Measurements from ENCODE around the gene ADORA1. TPM values are rescaled to one million over a fixed set of nuclear protein-coding genes. Genes with fewer than 3 reads are reported as not detected.
A peak's percentile ranks its signal among the peaks of the same experiment; 100 is the strongest.

The ADORA1 gene
- total RNA-seq, 1 donor from 2014 or later: 7.3 TPM

DNA sequence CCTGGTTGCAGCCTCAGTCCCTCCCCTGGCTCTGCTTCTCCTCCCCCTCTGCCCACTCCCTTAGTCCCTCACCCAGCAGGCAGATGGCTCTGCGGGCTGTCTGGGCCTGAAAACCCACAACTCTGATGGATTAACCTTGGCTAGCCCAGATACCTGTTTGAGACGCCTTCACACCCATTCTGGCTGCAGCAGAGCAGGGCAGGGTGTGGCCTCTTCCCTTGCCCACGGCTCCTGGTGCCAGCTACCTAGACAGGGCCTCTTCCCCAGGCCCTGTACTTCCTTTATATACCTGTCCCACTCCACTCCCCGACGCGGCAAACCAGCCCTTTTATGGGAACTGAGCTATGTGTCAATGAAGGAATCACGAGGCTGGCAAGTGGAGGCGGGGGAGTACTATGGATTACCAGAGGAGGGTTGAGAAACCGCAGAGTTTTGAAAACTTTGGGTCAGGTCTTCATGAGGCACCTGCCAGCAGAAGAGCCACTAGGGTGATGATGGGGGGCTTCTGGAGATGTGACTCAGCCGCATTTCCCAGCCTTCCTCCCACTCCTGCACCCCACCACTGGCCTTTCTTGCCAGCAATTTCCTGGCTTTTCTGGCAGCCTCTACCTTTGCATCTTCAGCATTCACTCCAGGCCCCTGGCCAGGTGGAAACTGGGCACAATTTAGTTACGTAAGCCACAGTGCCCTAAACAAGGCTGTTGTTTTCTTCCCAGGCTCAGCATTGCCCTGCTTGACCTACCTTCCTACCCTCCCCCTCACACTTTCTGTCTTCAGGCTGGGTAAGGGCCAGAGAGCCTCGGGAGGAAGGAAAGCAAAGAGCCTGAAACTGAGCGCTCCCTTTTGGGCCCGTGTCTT, 59.1 kb downstream of the ADORA1 start, which contains the start of gene CHI3L1:
TSS of gene CHI3L1 (minus strand) at position 259 of the 858 bp plus-strand sequence. CDS start at position 178, 81 bp downstream.
- DNase-seq (ENCODE audit: low spot score): no peak

DNA sequence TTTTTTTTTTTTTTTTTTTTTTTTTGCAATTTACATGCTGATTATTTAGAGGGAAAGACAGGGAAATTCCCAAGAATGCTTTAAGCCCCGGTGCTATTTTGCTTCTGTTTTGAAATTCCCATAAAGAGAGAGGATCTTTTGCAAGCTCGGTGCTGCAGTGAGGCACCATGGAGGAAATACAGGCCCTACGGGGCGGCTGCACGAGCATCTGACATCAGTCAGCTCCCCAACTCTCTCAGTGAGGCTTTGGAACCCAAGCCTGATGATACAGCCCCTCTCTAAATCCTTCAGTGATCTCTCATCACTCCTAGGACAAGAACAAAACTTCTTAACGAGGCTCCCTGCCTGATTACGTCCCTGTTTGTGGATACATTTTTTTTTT, 59.8 kb downstream of the ADORA1 start:
- DNase-seq (ENCODE audit: low spot score): no peak

DNA sequence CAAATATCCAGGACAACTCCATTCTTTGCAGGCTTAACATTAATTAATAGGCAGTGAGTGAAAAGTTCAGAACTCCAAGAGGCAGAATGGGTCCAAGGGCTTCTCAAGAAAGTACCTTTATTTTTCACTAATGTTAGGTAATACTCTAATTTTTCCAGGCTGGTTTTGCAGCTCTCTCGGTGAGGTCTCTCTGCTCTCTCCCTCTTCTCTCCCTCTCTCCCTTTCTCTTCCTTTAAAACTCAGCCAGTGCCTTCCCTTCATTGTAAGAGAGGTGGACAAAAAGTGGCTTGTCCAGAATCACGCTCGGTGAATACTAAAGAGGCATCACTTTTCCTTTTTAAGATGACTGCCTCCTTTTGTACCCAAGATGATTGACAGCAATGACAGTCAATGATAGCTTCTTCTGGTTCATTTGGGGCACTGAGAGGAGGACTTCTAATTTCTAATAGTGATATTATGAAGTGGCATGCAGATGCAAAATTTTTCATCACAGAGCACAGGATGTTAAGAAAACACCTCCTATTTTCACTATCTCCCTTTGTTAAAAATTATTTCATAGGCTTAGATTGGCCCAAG, 60.3 kb downstream of the ADORA1 start:
- no peak for DNase-seq (ENCODE audit: low spot score)

DNA sequence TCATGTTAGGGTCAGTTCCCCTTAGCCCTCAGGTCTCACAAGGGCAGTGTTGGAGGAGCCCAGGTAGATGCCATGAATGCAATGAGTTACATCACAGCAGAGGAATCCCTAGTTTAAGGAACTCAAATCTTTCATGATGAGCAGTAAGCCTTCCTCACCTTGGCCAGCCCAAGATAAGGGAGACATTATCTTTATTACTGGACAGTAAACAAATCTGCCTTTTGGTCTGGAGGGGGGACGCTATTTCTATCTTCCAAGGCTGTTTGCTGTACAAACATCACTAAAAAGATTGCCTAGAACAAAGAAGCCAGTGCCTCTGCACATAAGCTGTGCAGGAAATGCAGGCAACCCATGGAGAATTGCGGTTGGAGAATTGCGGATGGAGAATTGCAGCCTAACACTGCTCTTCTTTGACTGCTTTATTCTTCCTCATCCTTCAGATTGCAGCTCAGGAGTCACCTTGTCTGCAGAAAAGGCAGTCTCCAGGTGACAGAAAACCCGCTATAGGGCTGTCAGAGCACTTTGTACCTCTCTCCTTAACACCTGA, 61.2 kb downstream of the ADORA1 start:
- no peak for DNase-seq (ENCODE audit: low spot score)

DNA sequence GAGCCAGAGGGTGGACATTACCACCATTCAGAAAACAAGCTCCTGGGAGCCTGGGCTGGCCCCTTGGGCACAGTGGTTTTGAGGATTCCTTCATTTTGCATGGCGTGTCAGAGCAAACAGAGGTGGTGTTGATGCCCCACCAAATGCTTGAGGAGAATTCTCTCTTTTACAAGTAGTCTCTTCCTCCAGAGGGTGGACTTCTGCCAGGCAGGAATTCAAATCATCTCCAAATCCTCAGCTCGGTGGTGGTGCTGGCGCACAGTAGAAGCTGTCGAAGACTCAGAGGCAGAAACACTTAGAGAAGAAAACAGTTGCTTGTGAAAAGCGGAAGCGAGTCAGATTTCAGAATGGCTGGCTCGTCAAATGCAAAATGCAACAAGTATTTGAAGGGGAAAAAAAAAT, 62.4 kb downstream of the ADORA1 start:
- DNase-seq (ENCODE audit: low spot score): no peak

DNA sequence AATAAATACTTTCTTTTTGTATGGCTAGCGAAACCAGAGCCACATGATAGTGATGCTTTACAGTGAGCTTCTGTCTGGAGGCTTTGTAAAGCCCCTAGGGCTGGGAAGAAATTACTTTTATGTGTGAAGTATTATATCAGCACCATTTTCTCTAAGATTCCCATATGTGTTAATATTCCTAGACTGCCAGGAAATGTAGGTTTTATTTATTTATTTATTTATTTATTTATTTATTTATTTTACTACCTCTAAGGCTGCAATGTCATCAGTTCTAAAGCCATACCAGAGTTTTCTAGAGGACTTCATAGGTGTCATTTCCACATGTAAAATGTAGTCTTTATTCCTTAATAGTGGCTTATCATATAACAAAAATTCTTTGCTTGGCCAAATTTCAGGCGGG, 63.4 kb downstream of the ADORA1 start:
- no peak for DNase-seq (ENCODE audit: low spot score)

DNA sequence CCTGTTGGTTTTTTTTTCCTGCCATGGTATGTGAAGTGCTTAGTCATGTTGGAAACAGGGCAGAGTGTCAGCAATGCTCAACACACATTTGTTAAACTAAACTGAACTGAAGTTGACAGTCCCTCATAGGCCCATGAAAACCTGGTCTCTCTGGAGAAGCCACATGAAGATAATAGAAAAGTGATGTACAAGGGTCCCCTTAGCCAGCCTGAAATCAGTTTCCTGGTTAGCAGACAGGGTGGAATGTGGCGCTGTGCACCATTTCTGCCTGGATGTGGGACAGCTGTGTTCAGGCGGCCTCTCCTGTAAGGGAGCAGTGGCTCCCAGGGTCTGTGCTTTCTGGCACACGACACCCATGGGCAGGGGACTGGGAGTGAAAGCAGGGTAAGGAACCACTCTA, 68.8 kb downstream of the ADORA1 start:
- no peak for DNase-seq (ENCODE audit: low spot score)

DNA sequence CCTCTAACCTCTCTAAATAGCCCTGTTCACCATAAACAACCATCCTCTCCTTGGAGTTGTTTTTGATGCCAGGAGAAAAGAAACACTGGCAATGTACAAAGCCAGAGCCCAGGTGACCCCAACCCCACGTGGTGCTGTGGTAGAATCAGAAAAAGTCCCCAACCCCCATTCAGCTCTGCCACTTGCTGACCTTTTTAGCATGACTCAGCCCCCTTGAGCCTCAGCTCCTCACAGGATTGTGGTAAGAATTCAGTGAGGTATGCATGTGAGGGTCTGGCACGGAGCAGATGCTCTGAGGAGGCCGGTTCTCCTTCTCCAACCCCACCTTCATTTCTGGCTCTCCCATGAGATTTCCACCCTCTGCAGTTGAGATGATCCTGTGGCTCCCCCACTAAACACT, 70.1 kb downstream of the ADORA1 start:
- DNase-seq (ENCODE audit: low spot score): no peak

DNA sequence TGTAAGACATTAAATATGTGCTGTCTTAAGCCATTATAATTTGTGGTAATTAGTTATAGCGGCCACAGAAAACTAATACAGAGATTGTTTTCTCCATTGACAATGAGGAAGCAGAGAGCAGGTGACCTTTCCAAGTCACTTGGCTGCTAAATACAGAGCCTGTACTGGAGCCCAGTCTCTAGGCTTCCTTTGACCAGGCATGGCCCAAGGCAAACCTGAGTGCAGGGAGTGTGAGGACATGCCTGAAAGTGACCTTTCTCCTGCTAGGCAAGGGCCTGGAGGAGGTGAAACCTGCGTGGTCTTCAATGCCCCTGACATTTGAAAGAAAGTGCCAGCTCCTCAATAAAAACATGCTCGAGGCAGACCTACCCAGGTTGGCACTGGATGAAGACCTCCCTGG, 71.5 kb downstream of the ADORA1 start:
- DNase-seq (ENCODE audit: low spot score): no peak

DNA sequence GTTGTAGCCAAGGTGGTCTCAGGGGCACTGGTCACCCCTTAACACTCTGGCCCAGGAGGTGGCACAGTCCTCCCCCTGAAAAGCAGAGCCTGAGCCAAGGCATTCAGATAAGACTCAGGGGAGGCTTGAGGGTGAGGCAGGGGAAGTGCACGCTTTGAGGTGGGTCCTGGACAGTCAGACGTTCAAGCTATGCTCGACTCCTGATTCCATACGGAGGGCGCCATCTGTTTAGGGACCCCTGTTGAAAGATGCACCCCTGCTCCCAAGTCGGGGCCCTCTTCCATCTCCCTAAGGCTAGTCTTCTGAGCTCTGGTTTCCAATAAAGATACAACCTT, 71.9 kb downstream of the ADORA1 start:
- no peak for DNase-seq (ENCODE audit: low spot score)

DNA sequence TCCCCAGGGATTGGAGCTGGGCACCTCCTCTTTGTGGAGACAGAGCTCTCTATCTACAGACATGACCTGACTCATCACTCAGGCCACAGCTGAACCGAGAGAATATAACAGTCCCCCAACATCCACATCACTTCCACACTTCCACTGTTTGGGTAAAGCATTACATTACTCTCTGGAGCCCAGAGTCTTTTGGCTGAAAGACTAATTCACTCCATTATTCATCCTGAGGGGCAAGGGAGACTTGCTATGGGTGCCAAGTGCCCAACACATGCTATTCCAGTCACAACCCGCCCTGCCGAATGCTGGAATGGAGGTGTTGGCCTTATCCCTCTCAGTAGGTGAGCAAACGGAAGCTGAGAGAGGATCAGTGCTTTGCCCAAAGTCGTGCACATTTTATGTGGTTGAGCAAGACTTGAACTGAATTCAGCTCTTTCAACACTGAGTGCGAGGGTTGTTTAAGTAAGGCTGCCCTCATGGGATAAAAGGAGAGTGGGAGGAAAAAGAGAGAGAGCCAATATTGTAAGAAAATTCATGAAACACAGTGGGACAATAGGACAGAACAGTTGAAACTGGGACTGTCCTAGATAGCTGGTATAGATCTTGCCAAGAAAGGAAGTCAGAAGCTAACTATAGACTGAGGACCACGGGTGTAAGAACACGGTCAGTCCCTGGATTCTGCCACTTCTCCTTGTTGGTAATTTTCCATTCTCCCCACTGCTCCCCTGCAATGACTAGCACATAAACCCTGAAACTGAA, 72.5 kb downstream of the ADORA1 start:
- DNase-seq (ENCODE audit: low spot score): peak; percentile 30

DNA sequence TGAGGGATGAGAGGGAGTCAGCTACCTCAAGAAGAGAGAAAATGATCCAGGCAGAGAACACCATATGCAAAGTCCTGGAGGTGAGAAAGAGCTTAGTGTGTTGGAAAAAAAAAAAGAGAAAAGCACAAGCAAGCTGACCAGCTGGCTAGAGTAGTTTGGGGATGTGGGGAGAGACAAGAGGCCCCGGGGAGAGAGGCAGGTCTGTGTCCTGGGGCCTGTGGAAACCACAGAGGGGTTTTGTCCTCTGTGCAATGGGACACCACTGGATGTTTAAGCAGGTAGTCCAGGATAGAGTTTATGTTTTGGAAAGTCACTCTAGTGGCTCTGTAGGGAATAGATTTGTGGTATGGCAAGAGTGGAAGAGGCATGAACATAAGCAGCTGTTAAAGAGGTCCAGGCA, 73.4 kb downstream of the ADORA1 start:
- no peak for DNase-seq (ENCODE audit: low spot score)

DNA sequence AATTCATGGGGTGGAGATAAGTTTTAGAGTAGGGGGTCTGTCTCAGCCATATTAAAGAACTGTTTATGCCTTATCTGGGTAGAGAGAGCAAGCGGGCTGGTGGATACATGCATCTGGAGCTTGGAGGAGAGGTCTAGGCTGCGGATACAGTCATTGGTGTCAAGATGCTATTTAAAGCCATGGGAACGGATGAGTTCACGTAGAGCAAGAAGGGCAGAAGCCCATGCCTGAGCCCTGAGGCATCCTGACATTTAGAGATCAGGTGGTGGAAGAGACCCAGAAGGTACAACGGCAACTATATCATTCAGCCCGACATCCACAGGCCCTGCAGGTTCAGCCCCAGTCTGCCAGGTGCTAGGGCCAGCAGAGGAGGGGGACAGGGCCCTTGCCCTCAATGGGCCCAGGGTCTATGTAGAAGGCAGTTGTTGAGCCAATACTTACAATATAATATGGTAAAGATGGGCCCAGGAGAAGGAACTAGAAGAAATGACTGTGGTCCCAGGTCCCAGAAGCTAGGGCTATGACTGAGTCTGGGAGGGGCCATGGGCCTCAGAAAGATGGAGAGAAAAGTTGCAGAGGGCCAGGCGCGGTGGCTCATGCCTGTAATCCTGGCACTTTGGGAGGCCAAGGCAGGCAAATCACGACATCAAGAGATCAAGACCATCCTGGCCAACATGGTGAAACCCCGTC, 74.1 kb downstream of the ADORA1 start:
- DNase-seq (ENCODE audit: low spot score): no peak

DNA sequence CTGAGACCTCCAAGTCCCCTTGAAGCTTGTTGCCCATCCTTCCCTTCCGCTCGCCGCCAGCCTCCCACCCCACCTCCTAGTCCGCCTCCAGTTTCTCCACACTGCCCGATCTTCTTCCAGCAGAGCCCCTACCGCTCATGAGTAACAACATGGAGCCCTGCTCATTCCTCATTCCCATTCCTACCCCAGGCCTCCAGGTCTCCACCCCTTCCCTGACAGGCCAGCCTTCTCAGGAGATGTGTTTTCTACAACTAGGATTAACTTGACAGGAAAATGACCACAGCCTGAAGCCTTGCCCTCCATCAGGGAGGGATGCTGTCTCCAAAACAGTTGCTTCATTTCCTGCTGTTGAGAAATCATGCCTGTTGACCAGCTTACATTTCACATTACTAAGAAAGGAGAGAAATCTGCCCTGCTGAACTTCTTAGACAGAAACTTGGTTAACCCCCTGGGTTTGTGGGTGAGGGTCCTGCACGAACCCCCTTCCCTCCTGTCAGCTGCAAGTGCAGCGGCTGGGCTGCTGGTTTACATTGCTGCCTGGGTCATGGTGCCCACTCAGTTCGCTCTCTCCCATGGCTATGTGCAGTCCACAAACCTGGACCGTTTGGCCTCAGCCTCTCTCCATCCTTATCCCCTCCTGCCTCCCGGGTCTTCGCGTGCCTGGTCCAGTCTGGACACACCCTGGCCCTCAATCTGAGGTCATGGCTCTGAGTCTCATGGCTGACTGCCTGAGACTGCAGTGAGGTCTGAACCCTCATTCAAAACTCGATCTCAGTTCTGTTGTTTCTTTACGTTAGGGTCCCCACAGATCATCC, 75.1 kb downstream of the ADORA1 start:
- peak; percentile 48 for DNase-seq (ENCODE audit: low spot score)

DNA sequence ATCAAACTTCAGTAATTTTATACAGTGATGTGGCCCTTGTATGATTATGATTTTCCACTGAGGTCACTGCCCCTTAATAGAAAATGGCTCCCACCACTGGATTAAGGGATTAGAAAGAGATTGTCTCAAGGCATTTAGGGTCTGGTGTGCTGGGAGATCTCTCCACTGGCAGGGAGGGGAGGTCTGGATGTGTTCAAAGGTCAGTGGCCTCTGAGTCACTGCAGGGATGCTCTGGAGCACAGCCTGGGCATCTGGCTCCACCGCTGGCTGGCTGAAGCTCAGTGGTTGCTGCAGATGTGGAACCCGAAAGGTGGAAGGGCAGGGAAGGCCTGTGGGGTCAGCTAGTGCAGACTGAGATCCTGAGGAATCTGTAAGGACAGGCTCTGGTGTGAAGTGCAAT, 77.2 kb downstream of the ADORA1 start:
- no peak for DNase-seq (ENCODE audit: low spot score)

DNA sequence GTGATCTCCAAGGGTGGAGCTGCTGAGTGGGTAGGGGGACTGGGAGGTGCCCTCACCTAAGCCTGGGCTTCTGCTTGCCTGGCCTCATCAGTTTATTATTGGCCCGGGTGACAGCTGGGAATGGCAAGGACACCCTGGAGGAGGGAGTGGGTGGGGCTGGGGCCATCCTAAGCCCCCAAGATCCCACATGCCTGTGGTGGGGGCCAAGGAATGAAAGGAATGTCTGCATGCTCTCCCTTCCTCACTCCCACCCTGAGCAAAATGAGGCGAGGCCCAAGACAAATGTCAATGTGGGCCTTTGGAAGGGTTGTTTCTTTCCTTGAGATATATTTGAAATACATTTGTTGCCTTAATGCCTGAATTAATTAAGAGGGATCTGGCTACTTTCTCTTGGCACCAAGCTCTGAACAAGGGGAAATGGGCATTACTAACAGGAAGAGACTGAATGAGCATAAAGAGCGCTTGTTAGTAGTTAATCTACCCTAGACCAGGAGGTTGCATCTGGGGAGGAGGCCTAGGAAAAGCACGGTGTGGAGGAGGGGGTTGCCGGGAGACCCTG, 78.7 kb downstream of the ADORA1 start:
- DNase-seq (ENCODE audit: low spot score): no peak

DNA sequence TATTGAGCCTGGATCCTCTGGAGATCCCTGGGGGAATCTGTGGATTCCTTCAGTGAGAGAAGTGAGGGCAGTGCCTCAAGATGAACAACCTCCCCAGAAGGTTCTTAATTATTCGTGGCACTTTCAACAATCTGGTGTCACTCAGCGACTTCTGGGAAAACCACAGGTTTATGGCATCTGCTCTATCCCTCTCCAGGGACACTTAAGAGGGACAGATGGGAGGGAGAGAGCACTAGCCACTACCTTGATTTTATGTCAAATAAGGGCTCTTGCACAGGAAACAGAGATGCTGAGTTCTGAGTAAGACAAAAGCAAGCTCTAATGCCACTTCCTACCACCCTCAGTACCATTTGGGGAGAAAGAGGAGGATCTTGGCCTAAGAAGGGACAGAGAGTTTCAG, 80.2 kb downstream of the ADORA1 start:
- no peak for DNase-seq (ENCODE audit: low spot score)

DNA sequence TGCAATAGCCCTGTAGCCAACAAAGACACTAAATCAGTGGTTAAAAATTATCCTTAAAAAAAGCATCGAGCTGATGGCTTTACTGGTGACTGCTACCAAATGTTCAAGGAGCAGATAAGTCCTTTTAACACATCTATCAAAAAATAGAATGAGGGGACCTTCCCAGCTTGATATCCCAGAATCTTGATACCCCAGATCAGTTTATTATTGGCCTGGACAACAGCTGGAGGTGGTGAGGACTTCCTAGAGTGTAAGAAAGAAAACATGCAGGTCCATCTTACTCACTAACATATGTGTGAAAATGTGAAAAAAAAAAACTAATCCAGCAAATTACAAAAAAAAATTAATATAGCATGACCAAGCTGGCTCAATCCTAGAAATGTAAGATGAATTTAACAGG, 80.7 kb downstream of the ADORA1 start:
- no peak for DNase-seq (ENCODE audit: low spot score)

DNA sequence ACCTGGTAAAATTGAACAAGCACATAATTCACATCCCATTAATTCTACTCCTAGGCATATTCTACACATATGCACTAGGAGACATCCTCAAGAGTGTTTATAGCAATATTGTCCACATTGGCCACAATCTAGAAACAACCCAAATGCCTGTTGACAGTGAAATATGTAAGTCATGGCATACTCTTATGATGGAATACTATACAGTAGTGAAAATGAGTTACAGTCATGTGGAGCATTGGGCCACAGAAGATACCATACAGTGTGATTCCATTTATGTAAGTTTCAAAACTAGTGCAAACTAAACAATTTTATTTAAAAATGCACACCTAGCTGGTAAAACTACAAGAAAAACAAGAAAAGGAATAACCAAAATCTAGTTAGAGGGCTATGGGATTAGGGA, 82.8 kb downstream of the ADORA1 start:
- DNase-seq (ENCODE audit: low spot score): no peak

DNA sequence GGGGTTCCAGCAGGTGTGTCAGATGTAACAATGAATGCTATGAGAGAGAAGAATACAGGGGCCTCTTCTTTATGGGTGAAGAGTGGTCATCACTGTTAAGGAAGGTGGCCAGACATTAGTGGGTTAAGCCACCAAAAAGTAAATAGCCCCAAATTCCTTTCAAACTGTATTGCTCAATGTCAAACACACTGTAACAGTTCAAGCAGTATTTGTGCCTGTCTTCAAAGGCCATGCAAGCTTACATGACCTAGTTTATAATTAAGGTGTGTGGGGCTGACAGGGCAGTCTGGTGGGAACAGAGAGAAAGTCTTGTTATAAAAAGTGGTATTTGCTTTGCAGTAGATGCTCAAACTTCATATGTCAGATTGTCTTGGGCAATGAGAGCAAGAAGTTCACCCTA, 83.5 kb downstream of the ADORA1 start:
- no peak for DNase-seq (ENCODE audit: low spot score)

DNA sequence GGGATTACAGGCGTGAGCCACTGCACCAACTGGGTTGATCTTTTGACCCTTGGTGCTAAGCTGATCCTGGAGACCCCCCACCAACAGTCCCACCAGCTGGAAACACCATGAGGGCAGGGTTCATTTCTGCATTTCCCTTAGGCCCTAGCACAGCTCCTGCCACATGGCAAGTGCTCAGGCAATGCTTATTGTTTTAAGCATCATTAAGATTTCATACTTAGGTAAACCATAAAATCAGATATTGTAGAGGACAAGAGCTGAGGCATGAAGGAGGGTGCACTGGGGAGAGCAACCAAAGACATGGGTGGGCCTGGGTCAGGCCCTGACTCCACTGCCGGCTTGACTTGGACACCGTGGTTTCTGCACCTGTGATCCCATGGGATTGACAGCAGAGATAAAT, 84.3 kb downstream of the ADORA1 start:
- DNase-seq (ENCODE audit: low spot score): no peak

Data from mucosa of gallbladder (tissue), 1 donor.